ENCODE measurements around the gene MAFG. TPM values are rescaled to one million over a fixed set of nuclear protein-coding genes. Genes with fewer than 3 reads are reported as not detected.
A peak's percentile ranks its signal among the peaks of the same experiment; 100 is the strongest.

Gene MAFG
- polyA plus RNA-seq, 1 donor from 2014 or later = 11.8 TPM

GRCh38 chr17:81902023-81902652 is 25.4 kb downstream of the MAFG start, which contains the start of gene NPB:
TSS of gene NPB (plus strand) at chr17:81902238. CDS start at chr17:81902278, 40 bp downstream.
- Histone ChIP-seq H3K36me3 (ENCODE audit: insufficient read depth, low read length) (no peaks in the 10 kb centered on the region), H3K27ac (ENCODE audit: low read length) (no peak within 1 kb of the TSS), H3F3A (ENCODE audit: insufficient read depth, low read length, poor library complexity, severe bottlenecking) (no peaks in the 10 kb centered on the region), H3K9me3 (ENCODE audit: low read length) (no peaks in the 10 kb centered on the region), H3K9ac (ENCODE audit: low read length) (no peak within 1 kb of the TSS), H3K4me2 (ENCODE audit: low read length) (no peak within 1 kb of the TSS), H2AFZ (ENCODE audit: low read depth, low read length) (no peak within 1 kb of the TSS), H4K20me1 (ENCODE audit: insufficient read depth) (no peaks in the 10 kb centered on the region), H3K4me3 (ENCODE audit: low read length) (peak within 1 kb of the TSS; percentile 18), H3K79me2 (replicated peaks; ENCODE audit: insufficient read depth, low read length) (no peaks in the 10 kb centered on the region), H3K27me3 (ENCODE audit: insufficient read depth, low read depth, low read length) (peaks cover 19% of the 10 kb centered on the region), H3K9me2 (ENCODE audit: insufficient read depth, low read length) (no peaks in the 10 kb centered on the region)
- TF ChIP-seq CTCF (IDR thresholded peaks at IDR 0.05; ENCODE audit: poor library complexity, severe bottlenecking) = no peak
- no peak for TF ChIP-seq EP300 (conservative IDR thresholded peaks at IDR 0.05; ENCODE audit: poor library complexity, severe bottlenecking)
- TF ChIP-seq TAF1 (IDR thresholded peaks at IDR 0.05; ENCODE audit: low read depth) = no peak
- TF ChIP-seq SMC3 (conservative IDR thresholded peaks at IDR 0.05; ENCODE audit: poor library complexity) = no peak
- TF ChIP-seq REST (IDR thresholded peaks at IDR 0.05; ENCODE audit: borderline replicate concordance) = no peak
- no peak for TF ChIP-seq EZH2 (IDR thresholded peaks at IDR 0.05; ENCODE audit: borderline replicate concordance, insufficient read depth, low read length, poor library complexity, severe bottlenecking)
- no peak for TF ChIP-seq MXI1 (conservative IDR thresholded peaks at IDR 0.05; ENCODE audit: poor library complexity, severe bottlenecking)
- TF ChIP-seq POLR2AphosphoS5 (IDR thresholded peaks at IDR 0.05) = no peak
- TF ChIP-seq RAD21 (conservative IDR thresholded peaks at IDR 0.05) = no peak

- H3K9me2 ChIP-seq (ENCODE audit: insufficient read depth, low read length) = no peaks in the 10 kb centered on the region
- no peaks in the 10 kb centered on the region for H3F3A ChIP-seq (ENCODE audit: insufficient read depth, low read length, poor library complexity, severe bottlenecking)
- no peaks in the 10 kb centered on the region for H3K79me2 ChIP-seq (replicated peaks; ENCODE audit: insufficient read depth, low read length)
- no peaks in the 10 kb centered on the region for H3K36me3 ChIP-seq (ENCODE audit: insufficient read depth, low read length)
- no peaks in the 10 kb centered on the region for H3K9me3 ChIP-seq (ENCODE audit: low read length)
- no peak overlapping the region for H2AFZ ChIP-seq (ENCODE audit: low read depth, low read length)
- H3K9ac ChIP-seq (ENCODE audit: low read length) = no peak overlapping the region
- TF ChIP-seq CTCF (IDR thresholded peaks at IDR 0.05; ENCODE audit: poor library complexity, severe bottlenecking) (no peak), RAD21 (conservative IDR thresholded peaks at IDR 0.05) (no peak), POLR2AphosphoS5 (IDR thresholded peaks at IDR 0.05) (no peak), EZH2 (IDR thresholded peaks at IDR 0.05; ENCODE audit: borderline replicate concordance, insufficient read depth, low read length, poor library complexity, severe bottlenecking) (no peak), TAF1 (IDR thresholded peaks at IDR 0.05; ENCODE audit: low read depth) (no peak), SMC3 (conservative IDR thresholded peaks at IDR 0.05; ENCODE audit: poor library complexity) (no peak), REST (IDR thresholded peaks at IDR 0.05; ENCODE audit: borderline replicate concordance) (no peak), EP300 (conservative IDR thresholded peaks at IDR 0.05; ENCODE audit: poor library complexity, severe bottlenecking) (no peak), MXI1 (conservative IDR thresholded peaks at IDR 0.05; ENCODE audit: poor library complexity, severe bottlenecking) (no peak)
- H4K20me1 ChIP-seq (ENCODE audit: insufficient read depth) = no peaks in the 10 kb centered on the region
- H3K27ac ChIP-seq (ENCODE audit: low read length) = no peak overlapping the region
- peak overlapping the region; percentile 18 for H3K4me3 ChIP-seq (ENCODE audit: low read length)
- peaks cover 19% of the 10 kb centered on the region for H3K27me3 ChIP-seq (ENCODE audit: insufficient read depth, low read depth, low read length)
- no peak overlapping the region for H3K4me2 ChIP-seq (ENCODE audit: low read length)
These were observed 26.1 kb downstream of the MAFG start for GRCh38 chr17:81901167-81902022.
